ENCODE measurements around the gene SLC6A11.

DNA sequence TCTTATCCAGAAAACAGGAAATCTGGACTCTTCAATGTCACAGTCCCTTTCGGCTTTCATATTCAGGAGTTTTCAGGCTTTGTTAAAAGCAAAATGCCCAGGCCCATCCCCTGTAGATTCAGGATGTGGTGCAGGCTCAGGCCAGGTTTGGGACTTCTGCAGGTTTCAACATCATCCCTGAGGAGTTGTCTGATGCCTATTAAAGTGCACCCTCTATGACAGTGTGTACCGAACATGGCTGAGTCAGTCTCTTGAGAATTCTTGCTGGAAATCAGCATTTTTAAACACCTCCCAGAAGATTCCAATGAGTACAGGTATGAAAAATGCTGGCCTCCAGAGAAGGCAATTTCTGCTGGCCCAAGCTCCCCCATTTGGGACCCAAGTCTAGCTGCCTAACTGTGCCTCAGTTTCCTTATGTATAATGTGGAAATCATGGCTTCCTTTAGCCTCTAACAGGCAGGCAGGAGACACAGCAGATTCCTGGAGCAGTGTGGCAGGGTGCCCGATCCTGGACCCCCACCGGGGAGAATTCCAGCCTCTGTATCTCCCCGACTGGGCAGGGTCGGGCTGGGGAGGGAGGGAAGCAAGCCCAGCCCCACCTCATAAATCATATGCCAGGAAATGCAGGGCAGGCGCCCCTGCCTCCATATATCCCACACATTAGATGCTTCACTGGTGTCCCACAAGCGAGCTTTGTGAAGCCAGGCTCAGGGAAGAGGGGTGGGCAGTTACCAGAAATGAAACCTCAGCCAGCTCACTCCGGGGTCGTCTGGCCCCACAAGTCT, 44.4 kb upstream of the SLC6A11 start:
- TF ChIP-seq, protein P1, sequence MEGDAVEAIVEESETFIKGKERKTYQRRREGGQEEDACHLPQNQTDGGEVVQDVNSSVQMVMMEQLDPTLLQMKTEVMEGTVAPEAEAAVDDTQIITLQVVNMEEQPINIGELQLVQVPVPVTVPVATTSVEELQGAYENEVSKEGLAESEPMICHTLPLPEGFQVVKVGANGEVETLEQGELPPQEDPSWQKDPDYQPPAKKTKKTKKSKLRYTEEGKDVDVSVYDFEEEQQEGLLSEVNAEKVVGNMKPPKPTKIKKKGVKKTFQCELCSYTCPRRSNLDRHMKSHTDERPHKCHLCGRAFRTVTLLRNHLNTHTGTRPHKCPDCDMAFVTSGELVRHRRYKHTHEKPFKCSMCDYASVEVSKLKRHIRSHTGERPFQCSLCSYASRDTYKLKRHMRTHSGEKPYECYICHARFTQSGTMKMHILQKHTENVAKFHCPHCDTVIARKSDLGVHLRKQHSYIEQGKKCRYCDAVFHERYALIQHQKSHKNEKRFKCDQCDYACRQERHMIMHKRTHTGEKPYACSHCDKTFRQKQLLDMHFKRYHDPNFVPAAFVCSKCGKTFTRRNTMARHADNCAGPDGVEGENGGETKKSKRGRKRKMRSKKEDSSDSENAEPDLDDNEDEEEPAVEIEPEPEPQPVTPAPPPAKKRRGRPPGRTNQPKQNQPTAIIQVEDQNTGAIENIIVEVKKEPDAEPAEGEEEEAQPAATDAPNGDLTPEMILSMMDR (IDR thresholded peaks at IDR 0.05) = no peak
- TF ChIP-seq POLR2A (IDR thresholded peaks at IDR 0.05) = no peak
